Measurements from ENCODE around the gene ART1.
"Not testable (repeated sequence)": the region's sequence is repeated elsewhere in the genome, so short reads cannot be mapped to it uniquely, and the experiment has no call there.

The ART1 gene

DNA sequence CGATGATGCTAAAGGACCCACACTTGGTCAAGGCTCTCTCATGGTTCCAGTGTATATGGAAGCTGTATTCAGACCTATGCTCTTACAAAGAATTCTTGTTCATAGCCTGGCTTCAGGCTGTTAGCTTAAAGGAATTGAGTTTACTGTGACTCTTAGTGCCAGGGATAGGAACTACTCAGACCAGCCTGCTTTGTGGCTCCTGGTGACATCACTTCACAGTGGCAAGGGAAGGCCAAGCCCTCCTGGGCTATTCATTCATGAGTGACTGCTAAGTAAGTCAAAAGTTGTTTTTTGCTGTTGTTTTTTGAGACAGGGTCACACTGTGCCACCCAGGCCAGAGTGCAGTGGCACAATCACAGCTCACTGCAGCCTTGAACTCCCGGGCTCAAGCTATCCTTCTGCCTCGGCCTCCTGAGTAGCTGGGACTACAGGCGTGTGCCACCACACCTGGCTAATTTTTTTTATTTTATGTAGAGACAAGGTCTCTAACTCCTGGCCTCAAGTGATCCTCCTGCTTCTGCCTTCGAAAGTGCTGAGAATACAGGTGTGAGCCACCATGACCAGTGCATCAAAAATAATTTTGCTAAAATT lies 12.8 kb upstream of the ART1 start:
- no peak for DNase-seq (ENCODE audit: low spot score)

DNA sequence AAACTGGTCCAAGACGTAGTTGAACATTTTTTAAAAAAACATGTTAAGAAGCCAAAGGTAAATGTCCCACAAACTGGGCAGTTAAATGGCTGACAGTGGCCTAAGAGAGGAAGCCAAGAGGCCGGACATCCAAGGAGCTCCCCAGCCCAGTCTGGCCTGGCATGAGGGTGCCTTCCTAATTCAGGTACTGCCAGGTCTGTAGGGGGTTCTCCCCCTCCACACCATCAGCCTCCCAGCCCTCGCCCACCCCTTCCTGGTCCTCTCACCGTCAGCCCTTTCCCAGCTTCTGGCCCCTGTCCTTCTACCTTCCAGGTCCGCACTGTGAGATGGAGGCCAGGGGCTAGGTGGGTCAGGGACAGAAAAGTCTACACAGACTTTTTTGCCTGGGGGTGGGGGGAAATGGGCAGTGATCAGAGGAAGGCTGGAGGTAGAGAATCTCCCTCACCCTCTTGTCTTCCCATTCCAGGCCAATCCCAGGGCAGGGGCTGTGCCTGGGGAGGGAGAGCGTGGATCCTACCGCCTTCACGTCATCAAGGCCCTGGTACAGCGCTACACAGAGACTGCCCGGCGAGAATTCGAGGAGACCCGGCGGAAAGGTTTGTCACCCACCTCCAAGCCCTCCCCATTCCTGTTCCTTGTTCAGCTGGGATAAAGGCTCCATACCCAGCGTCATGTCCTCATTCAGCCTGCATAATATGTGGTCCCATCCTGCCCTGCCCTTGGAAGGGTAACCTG lies 9.1 kb upstream of the ART1 start:
- DNase-seq (ENCODE audit: low spot score) = no peak

DNA sequence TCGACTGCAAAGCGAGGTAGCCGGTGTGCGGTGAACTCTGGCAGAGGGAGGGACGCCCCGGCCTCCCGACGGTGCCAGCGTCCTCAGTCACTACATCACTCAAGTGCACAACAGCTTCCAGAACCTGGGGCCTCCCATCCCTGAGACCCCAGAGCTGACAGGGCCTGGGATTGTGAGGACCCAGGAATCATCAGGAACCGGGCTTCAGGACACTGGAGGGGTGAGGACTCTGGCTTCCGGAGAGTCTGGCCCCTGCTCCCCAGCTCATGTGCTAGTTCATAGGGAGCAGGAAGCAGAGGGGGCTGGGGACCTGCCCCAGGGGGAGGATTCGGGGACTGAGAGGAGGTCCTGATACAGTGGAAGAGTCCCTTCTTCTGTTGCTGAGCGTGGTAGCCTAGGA lies 7.7 kb upstream of the ART1 start:
- no peak for DNase-seq (ENCODE audit: low spot score)

DNA sequence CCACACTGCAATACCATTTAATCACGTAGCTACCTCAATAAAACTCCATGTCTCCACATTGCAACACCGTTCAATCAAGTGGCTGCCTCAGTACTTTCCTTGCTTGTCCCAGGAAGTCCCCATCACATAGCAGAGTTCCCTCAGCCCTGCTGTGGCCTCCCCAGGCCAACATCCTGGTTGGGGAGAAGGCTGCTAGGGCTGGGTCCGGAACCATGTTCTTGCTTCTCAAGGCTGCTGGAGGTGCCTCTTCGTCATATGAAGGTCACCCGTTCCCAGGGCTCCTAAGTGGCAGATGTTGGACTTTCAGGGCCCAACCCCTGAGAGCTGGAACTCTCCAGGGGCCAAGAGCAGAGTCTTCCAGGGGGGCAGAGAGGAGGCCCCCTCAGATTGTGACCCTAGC lies 6.4 kb upstream of the ART1 start:
- no peak for DNase-seq (ENCODE audit: low spot score)

DNA sequence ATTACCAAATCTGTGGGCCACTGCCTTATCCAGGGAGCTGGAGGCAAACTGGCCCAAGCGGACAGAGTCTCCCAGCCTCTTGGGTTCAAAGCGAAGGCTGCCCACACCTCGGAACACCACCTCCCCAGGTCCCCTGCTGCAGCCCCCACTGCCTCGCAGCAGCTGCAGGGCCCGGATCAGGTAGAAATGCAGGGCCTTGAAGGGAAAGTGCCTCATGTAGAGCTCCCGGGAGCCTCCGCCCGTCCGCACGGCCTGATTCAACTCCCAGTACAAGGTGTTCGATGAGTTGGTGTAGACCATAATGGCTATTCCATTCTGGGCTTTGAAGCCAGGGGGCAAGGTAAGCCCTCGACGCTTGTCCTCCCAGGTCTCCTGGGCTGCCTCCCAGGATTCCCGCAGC lies 5.1 kb upstream of the ART1 start:
- no peak for DNase-seq (ENCODE audit: low spot score)

DNA sequence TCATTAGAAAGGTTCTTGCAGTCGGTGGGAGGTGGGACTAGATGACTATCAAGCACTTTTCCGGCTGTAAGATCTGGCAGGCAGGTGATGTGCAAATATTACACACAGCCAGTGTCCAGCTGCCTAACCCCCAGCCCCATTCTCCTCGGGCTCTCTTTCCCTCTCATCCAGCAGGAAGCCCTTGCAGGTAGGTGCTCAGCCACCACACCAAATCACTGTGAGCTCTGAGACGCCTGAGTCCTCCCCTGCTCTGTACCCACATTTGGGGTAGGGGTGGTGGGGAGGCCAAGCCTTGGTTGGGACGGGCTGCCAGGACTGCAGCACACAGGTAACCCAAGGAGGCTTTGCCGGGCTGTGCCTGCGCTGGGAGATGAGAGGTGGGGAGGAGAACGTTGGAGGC lies 3.7 kb upstream of the ART1 start:
- no peak for DNase-seq (ENCODE audit: low spot score)

DNA sequence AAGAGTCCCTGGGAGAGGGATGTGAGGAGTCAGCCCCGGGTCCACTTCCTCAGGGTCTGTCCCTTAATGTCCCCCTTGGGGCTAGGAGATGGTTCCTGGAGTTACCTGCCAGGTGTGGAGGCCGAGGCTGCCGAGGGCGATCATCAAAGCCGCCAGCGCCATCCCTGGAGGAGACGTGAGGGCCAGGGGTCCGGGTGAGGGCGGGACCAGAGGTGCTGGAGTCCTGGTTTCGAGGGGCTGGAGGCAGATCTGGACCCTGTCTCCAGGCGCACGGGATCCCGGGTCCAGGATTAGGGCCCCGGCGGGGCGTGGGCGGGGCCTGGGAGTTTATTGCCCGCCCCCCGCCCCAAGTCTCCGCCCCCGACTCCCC lies 3.2 kb upstream of the ART1 start, which contains the start of gene ART5:
Gene ART5 (minus strand): TSS at position 292 of the 370 bp plus-strand sequence. CDS start 130 bp downstream, at position 162.
- no peak for DNase-seq (ENCODE audit: low spot score)

DNA sequence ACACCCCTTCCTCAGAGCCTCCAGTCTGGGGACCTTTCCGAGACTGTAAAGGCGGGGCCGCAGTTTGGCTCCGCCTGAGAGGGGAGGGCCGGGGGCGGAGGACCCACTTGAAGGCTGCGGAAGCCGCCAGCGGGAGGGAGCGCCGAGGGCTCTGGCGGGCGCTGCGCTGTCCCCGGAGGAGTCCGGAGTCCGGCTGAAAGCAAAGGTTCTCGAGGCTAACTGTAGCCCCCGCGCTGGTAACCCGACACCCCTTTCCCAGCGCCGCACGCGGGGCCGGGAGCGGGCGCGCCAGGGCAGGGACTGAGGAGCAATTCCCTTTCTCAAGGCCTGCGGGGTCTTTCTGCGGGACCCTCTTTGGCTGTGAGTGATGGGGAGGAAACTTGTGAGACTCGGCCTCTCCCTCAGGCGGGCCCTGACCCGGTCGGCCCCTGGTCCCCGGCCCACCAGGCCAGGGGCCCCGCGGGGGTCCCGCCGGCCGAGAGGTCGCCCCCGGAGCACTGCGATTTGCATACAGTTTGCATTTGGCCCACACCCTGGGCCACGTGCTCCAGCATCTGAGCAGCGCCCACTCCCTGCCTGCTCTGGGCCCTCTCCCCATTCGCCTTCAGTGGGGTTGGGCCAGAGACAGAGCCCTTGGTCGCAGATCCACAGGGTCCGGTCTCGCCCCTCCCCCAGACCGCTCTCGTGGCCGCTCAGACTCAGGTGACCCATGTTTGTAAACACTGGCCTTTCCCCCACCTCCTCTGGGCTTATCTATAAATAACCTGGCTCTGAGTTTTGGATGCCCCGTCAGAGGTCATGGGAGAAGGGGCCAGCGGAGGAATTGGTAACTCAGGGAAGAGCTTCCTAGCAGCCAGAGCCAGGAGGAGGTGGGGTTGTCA lies 2.6 kb upstream of the ART1 start:
- DNase-seq (ENCODE audit: low spot score) = peak; percentile 36

DNA sequence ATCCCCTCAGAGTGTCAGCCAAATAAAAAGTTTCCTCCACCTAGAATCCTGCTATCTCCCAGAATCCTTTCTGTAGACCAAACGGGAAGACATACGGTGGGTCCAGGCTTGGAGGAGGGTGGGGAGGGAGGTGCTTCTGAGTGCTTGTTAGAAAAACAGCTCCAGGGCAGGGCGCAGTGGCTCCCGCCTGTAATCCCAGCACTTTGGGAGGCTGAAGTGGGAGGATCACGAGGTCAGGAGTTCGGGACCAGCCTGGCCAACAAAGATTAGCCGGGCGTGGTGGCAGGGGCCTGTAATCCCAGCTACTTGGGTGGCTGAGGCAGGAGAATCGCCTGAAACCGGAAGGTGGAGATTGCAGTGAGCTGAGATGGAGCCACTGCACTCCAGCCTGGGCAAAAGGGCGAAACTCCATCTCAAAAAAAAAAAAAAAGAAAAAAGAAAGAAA lies 1.8 kb upstream of the ART1 start:
- DNase-seq (ENCODE audit: low spot score) = not testable (repeated sequence)

DNA sequence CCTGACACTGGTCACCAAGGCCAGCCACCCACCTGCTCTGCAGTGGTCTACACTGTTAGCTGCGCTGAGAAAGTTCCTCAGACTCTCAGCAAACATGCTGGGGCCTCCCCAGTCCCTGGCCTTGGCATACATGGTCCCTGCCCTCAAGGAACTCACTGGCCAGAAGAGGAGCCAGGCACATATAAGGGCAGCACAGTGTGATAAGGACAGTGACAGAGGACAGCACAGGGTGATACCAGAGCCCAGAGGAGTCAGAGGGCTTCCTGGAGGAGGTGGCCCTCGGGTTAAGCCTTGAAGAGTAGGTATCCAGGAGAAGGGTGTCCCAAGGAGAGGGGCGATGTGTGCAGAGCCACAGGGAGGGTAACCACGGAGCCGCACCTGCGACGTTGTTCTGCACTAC lies 624 bp downstream of the ART1 start:
- no peak for DNase-seq (ENCODE audit: low spot score)

DNA sequence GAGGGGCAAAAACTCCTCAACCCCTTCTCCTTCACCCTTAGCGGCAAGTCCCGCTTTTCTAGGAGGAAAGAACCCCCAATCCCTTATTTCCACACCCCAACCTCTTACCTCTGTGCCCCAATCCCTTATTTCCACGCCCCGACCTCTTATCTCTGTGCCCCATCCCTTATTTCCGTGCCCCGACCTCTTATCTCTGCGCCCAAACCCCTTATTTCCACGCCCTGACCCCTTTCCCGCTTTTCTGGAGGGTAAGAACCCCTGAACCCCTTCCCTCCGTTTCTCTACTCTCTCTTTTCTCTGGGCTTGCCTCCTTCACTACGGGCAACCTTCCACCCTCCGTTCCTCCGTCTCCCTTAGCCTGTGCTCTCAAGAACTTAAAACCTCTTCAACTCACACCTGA lies 3.9 kb downstream of the ART1 start:
- not testable (repeated sequence) for DNase-seq (ENCODE audit: low spot score)

DNA sequence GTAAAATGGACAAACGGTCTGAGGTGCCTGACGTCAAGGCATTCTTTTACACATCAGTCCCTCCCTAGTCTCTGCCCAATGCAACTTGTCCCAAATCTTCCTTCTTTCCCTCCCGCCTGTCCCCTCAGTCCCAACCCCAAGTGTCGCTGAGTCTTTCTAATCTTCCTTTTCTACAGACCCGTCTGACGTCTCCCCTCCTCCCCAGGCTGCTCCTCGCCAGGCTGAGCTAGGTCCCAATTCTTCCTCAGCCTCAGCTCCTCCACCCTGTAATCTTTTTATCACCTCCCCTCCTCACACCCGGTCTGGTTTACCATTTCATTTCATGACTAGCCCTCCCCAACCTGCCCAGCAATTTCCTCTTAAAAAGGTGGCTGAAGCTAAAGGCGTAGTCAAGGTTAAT lies 4.4 kb downstream of the ART1 start:
- DNase-seq (ENCODE audit: low spot score) = not testable (repeated sequence)

DNA sequence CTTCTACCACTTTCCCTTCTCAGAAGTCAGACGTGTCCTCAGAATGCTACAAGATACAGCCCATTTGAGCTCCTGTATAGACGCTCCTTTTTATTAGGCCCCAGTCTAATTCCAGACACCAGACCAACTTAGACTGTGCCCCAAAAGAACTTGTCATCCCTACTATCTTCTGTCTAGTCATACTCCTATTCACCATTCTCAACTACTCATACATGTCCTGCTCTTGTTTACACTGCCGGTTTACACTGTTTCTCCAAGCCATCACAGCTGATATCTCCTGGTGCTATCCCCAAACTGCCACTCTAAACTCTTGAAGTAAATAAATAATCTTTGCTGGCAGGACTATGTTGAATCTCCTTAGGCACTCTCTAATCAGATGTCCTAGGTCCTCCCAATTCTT lies 7.6 kb downstream of the ART1 start:
- not testable (repeated sequence) for DNase-seq (ENCODE audit: low spot score)

DNA sequence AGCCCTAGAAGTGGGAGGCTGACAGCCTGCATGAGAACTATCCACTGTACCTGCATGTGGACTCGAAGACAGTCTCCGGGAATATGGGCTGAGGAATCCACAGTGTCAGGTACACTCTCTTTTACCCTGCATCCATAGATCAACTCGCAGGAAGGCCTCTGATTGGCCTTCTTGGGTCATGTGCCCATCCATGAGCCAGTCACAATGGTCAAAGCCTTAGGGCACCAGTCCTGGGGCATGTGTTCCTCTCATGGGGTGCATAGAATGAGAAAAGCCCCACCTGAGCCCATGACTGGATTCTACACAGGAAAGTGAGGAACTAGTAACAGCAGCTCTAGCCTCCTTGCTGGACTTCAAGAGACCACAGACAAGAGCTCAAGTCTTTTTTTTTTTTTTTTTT lies 10.6 kb downstream of the ART1 start:
- no peak for DNase-seq (ENCODE audit: low spot score)

DNA sequence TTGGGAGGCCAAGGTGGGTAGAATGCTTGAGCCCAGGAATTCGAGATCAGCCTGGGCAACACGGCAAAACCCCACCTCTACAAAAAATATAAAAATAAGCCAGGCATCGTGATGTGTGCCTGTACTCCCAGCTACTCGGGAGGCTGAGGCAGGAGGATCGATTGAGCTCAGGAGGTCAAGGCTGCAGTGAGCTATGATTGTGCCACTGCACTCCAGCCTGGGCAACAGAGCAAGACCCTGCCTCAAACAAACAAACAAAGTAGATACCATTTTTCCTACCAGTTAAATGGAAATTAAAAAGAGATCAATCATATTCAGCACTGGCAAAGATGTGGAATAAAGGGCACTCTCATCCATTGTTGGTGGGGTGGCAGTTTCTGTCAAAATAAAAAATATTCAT lies 12.4 kb downstream of the ART1 start:
- DNase-seq (ENCODE audit: low spot score) = not testable (repeated sequence)

DNA sequence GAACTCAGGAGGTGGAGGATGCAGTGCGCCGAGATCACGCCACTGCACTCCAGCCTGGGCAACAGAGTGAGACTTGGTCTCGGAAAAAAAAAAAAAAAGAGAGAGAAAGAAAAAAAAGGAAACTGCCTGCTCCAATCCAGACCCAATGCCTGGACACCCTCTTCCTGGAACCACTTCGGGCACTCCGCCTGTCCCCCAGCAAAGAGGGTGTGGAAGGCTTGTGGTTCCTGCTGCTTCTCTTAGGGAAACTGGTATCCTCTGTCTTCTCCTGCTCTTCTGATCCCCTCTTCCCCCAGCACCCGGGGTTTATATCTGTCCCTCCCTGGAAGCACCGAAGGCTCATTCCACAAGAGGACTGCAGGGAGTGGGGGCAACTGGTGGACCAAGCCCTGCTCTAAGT lies 13.3 kb downstream of the ART1 start:
- no peak for DNase-seq (ENCODE audit: low spot score)

DNA sequence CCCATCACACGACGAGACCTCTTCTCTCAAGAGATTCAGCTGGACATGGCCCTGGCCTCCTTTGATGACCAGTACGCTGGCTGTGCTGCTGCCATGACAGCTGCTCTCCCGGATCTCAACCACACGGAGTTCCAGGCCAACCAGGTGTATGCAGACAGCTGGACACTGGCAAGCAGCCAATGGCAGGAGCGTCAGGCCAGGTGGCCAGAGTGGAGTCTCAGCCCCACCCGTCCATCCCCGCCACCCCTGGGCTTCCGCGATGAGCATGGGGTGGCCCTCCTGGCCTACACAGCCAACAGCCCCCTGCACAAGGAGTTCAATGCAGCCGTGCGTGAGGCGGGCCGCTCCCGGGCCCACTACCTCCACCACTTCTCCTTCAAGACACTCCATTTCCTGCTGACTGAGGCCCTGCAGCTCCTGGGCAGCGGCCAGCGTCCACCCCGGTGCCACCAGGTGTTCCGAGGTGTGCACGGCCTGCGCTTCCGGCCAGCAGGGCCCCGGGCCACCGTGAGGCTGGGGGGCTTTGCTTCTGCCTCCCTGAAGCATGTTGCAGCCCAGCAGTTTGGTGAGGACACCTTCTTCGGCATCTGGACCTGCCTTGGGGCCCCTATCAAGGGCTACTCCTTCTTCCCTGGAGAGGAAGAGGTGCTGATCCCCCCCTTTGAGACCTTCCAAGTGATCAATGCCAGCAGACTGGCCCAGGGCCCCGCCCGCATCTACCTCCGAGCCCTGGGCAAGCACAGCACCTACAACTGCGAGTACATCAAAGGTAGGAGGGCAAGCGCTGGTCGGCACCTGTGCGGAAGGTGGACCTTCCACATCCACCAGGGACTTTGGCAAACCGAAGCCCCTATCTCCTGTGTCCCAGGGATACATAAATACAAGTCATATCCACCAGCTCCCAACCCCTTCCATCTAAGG lies 14.9 kb downstream of the ART1 start:
- no peak for DNase-seq (ENCODE audit: low spot score)

DNA sequence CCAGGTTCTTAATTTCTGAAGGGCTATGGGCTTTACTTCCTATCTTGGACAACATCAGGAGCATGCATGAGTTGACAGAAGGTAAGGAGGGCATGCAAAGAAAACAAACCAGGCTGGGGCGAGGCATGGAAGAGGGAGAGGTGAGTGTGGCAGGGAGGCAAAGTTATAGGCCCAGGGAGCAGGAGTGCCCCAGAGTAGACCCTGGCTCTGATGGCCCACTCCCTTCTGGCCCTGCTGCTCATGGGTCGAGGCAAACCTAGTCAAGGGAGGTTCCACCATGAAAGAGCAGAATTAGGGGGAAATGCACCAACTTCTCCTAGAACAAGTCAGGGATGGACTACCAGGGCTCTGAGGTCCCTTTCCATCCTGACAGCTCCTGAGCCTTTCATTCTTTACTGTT lies 16.0 kb downstream of the ART1 start:
- DNase-seq (ENCODE audit: low spot score) = no peak

DNA sequence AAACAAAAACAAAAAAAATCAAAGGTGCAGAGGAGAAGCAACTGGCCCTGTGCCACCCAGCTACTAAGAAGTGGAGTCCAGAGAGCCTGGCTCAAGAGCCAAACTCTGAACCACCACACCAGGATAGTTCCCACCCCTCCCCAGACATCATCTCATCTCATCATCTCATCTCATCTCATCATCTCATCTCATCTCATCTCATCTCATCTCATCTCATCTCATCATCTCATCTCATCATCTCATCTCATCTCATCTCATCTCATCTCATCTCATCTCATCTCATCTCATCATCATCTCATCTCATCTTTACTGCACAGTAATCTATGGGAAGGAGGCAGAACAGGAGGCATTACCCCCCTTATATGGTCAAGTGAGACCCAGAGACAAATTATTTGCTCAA lies 17.9 kb downstream of the ART1 start:
- DNase-seq (ENCODE audit: low spot score) = no peak

DNA sequence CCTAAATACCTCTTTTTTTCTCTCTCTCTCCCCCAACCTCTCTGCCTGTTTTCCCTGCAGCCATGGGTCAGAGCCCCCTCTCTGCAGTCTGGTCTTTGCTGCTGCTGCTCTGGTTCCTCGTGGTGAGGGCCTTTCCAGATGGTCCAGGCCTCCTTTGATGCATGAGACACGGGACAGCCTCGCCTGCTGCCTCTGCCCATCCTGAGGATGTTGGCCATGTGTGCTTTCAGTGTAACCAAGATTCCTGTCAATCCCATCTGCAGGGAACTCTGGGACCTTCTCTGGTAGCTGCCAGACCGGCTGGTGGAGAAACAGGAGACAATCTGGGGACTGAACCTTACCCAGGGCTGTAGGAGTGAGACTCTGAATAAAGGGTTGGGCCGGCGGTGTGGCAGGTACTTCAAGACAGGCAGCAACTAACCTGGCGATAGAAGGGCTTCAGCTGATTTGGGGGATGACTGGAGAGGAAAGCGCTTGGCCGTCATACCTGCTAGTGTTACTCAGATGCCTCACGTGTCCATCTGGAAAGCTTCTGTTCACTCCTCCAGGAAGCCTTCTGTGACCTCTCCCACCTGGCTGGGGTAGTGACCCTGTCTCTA lies 19.2 kb downstream of the ART1 start:
- DNase-seq (ENCODE audit: low spot score) = no peak

DNA sequence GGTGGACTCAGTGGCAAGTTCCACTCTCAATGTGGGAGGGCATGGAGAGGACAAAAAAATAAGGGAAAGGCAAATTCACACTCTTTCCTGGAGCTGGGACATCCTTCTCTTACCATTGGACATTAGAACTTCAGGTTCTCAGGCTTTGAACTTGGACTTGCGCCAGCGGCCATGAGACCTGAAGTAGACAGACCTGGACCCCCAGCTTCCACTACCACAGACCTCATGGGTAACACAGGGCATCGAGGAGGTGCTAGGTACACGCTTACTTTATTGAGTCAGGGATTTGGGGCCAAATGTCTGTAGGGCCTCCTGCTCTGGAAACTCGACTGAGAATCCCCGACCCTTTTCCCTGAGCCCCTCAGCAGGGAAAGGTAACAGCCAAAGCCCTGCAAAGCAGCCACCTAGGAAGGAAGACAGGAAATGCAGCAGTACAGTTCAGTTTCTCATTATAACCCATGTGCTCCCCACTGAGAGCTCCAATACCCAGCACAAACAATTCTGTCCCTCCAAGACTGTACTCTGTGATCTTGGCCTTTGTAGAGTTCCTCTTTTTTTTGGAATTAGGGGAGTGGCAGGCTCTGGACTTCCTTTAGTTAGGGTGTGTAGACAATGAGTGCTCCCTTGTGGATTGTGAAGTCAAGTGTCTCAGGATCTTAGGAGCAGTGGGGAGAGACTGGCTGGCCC lies 20.6 kb downstream of the ART1 start:
- DNase-seq (ENCODE audit: low spot score) = no peak
